Activated CD4-positive, alpha-beta T cell treated with anti-CD3 and anti-CD28 coated beads, Interleukin-2, amount 10 ng/mL, durations not matched to agents 7 days and 5 days (primary cell): ENCODE results near the gene HOXC11. TPM values are rescaled to one million over a fixed set of nuclear protein-coding genes. Genes with fewer than 3 reads are reported as not detected.
A peak's percentile ranks its signal among the peaks of the same experiment; 100 is the strongest.

Experiments used
- CTCF ChIA-PET: fragments of 350-600 bp; sonication (Branson Sonifier 250); formaldehyde crosslinking; loops from one replicate; lab custom pipeline; 2021; ENCODE audit warnings: antibody characterized with exemption; lab: Charles Lee
- POLR2A ChIA-PET: fragments of 350-600 bp; sonication (Branson Sonifier 250); formaldehyde crosslinking; loops from one replicate; lab custom pipeline; 2021; ENCODE audit warnings: antibody characterized with exemption; lab: Charles Lee
- DNase-seq: peaks from one replicate; pipeline ENCODE4 v3.0.0-alpha.2; 2020
- H3K27ac Mint-ChIP-seq: one replicate; pipeline ENCODE4 v1.8.0; 2021; ENCODE audit warnings: mild to moderate bottlenecking, moderate library complexity, mixed read lengths
- H3K27me3 Mint-ChIP-seq: one replicate; pipeline ENCODE4 v1.8.0; 2021; ENCODE audit warnings: mixed read lengths
- H3K36me3 Mint-ChIP-seq: one replicate; pipeline ENCODE4 v1.8.0; 2021; ENCODE audit warnings: low read depth, mixed read lengths
- H3K4me1 Mint-ChIP-seq: one replicate; pipeline ENCODE4 v1.8.0; 2021; ENCODE audit warnings: mixed read lengths
- H3K4me3 Mint-ChIP-seq: one replicate; pipeline ENCODE4 v1.8.0; 2021; ENCODE audit warnings: mild to moderate bottlenecking, moderate library complexity, mixed read lengths
- H3K9me3 Mint-ChIP-seq: one replicate; pipeline ENCODE4 v1.8.0; 2021; ENCODE audit warnings: mixed read lengths
- total RNA-seq, 2 experiments: library from RNA; stranded (reverse); gene quantifications; one replicate each; pipeline ENCODE4 v1.2.3, GENCODE V29; 2021

The HOXC11 gene
- total RNA-seq, 2 experiments from 2014 or later: not detected

DNA sequence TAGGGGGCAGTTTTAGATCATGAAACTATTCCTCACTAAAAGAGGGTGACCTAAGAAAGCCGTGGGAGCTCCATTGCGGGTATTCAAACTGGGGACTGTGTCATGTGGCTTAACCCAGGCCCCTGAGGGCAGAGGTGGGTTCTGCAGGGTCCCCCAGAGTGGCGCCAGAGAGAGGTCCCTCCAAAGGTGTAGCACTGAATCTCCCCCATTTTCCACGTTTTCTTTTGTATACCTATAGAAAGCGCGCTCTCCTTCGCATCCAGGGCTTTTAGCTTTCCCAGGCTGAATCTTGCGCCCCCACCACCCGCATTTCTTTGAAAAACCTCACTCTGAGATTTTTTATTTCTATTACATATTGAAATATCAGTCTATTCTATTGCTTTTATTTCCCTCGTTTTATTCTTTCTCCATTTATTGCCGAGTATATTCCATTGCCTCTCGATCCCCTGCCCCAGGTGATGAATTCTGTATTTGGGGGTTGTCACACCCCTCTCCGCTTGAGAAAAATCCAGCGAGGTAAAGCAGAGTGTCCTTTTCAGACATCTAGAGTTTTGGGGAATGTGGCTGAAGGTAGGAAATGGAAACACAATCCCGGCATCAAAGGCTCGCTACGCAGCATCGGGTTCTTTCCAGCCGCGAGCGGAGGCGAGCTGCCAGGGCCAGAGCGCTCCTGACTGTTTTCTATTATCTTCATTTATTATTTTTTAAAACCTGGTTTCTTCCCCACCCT, 35.2 kb upstream of the HOXC11 start:
- POLR2A ChIA-PET: no interaction called here
- DNase-seq: no peak
- H3K4me3 Mint-ChIP-seq: no peak overlapping the region
- H3K27me3 Mint-ChIP-seq: peaks cover 92% of the 10 kb centered on the region
- H3K9me3 Mint-ChIP-seq: no peaks in the 10 kb centered on the region
- no peaks in the 10 kb centered on the region for H3K4me1 Mint-ChIP-seq
- no peaks in the 10 kb centered on the region for H3K36me3 Mint-ChIP-seq
- CTCF ChIA-PET: no interaction called here
- H3K27ac Mint-ChIP-seq: no peak overlapping the region

DNA sequence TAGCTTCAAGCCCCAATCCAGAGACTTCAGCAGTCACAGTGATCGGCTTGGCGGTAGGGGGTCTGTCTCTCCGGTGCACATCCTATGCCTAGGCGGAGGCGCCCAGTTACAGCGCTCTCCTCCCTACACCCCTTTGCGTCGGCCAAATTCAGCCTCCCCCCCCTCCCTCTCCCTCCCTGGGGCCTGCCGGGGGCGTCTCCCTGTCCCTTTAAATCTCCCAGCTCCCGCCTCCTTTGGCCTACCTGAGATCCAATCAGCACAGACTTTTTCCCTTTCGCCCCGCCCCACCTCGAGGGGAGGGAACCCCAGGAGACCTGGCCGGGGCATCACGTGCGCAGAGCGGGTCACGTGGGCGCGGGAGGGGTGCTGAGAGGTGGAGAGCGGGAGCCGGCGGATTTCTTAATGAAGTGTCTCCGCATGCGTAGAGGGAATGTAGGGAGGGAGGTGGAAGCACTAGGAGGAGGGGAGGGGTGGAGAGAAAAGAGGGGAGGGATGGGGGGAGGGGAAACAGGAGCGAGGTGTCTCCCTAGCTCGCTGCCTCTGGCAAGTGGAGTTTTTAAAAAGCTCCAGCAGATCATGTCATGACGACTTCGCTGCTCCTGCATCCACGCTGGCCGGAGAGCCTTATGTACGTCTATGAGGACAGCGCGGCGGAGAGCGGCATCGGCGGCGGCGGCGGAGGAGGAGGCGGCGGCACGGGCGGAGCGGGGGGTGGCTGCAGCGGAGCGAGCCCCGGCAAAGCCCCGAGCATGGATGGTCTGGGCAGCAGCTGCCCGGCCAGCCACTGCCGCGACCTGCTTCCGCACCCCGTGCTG, 34.4 kb upstream of the HOXC11 start, which contains the start of gene HOXC13:
Gene HOXC13 (plus strand): TSS at position 506 of the 815 bp plus-strand sequence. CDS start 76 bp downstream, at position 582.
- no peaks in the 10 kb centered on the region for H3K4me1 Mint-ChIP-seq
- H3K27ac Mint-ChIP-seq: peak within 1 kb of the TSS; percentile 64
- peak within 1 kb of the TSS; percentile 40 for H3K4me3 Mint-ChIP-seq
- no peaks in the 10 kb centered on the region for H3K9me3 Mint-ChIP-seq
- no peaks in the 10 kb centered on the region for H3K36me3 Mint-ChIP-seq
- DNase-seq: no peak
- CTCF ChIA-PET: interaction anchor here (0.6 kb wide), 1 partner anchor 69 kb away, joined by 3 read pairs; no protein-coding TSS in a partner anchor
- peaks cover 91% of the 10 kb centered on the region for H3K27me3 Mint-ChIP-seq
- POLR2A ChIA-PET: no interaction called here

DNA sequence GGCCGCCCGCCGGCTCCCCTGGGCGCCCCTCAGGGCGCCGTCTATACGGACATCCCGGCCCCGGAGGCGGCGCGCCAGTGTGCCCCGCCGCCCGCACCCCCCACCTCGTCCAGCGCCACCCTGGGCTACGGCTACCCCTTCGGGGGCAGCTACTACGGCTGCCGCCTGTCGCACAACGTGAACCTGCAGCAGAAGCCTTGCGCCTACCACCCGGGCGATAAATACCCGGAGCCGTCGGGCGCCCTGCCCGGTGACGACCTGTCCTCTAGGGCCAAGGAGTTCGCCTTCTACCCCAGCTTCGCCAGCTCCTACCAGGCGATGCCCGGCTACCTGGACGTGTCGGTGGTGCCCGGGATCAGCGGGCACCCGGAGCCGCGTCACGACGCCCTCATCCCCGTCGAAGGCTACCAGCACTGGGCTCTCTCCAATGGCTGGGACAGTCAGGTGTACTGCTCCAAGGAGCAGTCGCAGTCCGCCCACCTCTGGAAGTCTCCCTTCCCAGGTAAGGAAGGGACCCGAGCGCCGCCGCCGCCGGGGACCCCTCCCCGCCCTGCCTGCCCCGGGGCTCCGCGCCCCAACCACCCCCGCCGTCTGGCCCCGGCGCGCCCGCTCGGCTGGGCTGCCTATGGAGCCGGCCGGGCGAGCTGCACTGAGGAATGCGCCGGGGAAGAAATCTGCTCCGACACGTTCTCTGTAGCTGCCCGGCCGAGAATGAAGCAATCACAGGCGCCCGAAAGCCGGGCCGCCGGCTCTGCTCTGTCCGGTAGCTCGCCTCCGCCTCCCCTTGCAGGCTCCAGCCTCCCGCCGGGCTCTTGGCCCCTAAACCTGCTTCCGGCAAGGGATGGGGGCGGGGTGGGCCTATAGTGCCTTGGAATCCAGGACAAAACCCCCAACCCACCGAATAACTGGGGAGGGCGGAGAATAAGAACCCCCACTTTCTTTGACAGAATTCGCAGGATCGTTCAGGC, 33.5 kb upstream of the HOXC11 start:
- POLR2A ChIA-PET: interaction anchor here (0.6 kb wide), 1 partner anchor 19 kb away, joined by 3 read pairs; no protein-coding TSS in a partner anchor
- peaks cover 91% of the 10 kb centered on the region for H3K27me3 Mint-ChIP-seq

DNA sequence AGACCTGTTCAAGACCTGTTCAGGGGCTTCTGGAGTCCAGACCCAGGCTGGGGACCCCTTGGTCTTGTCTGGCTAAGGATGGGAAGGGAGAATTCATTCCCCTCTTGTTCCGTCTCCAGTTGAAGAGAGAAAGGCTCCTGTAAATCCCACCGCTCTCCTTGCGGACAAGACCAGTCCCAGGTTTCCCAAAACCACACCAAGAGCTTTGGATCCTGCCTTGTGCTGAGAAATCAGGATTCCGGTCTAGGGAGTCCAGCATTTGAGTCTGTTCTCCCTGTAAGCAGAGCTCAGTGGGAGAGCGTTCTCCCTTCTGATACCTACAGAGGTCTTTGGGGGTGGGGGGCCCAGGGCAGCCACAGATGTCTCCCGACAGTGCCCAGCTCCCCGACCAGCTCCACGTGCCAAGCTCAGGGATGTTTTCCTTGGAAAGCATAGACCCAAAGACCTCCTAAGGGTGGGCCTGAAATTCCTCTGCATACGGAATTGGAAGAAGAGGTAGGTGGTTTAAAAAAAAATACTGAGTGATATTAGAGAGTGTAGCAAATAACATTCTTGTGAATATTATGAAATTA, 32.4 kb upstream of the HOXC11 start:
- ChIA-PET CTCF (interaction anchor here (1.2 to 1.7 kb wide), 2 partner anchors 12 kb away, joined by 3 to 5 read pairs; no protein-coding TSS in a partner anchor), POLR2A (no interaction called here)
- peaks cover 2% of the 10 kb centered on the region for H3K36me3 Mint-ChIP-seq
- H3K4me3 Mint-ChIP-seq: no peak overlapping the region
- H3K4me1 Mint-ChIP-seq: no peaks in the 10 kb centered on the region
- no peak for DNase-seq
- H3K9me3 Mint-ChIP-seq: no peaks in the 10 kb centered on the region
- peaks cover 92% of the 10 kb centered on the region for H3K27me3 Mint-ChIP-seq
- no peak overlapping the region for H3K27ac Mint-ChIP-seq

More for the DNA sequence above, 33.5 kb upstream of the HOXC11 start:
- H3K36me3 Mint-ChIP-seq: no peaks in the 10 kb centered on the region
- H3K4me3 Mint-ChIP-seq: peak overlapping the region; percentile 13
- CTCF ChIA-PET: interaction anchor here (0.6 to 1.7 kb wide), 3 partner anchors 13 to 68 kb away, joined by 3 to 5 read pairs (median 3); no protein-coding TSS in a partner anchor
- no peak for DNase-seq
- H3K4me1 Mint-ChIP-seq: no peaks in the 10 kb centered on the region
- H3K9me3 Mint-ChIP-seq: no peaks in the 10 kb centered on the region
- H3K27ac Mint-ChIP-seq: peak overlapping the region; percentile 64

DNA sequence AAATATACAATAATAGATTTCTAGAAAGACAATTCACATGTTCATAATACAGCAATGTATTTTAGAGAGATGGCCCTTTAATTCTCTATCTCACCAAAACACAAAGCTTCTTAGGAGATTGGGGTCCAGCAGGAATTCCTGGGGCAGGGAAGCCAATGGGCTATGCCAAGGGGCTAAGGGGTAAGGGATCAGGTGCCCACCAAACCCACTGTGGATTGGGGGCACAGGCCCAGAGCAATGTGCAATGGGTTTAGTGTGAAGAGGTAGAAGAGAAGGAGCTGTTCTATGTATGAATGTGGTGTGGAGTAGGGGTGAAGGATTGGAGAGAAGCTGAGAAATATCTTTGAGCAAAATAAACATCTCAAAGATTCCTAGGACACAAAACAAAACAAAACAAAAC, 31.7 kb upstream of the HOXC11 start:
- Mint-ChIP-seq H3K4me3 (no peak overlapping the region), H3K4me1 (no peaks in the 10 kb centered on the region), H3K27me3 (peaks cover 92% of the 10 kb centered on the region), H3K36me3 (peaks cover 2% of the 10 kb centered on the region), H3K27ac (no peak overlapping the region), H3K9me3 (no peaks in the 10 kb centered on the region)
- ChIA-PET CTCF (interaction anchor here (1.2 kb wide), 1 partner anchor 12 kb away, joined by 3 read pairs; no protein-coding TSS in a partner anchor), POLR2A (no interaction called here)
- DNase-seq: no peak

DNA sequence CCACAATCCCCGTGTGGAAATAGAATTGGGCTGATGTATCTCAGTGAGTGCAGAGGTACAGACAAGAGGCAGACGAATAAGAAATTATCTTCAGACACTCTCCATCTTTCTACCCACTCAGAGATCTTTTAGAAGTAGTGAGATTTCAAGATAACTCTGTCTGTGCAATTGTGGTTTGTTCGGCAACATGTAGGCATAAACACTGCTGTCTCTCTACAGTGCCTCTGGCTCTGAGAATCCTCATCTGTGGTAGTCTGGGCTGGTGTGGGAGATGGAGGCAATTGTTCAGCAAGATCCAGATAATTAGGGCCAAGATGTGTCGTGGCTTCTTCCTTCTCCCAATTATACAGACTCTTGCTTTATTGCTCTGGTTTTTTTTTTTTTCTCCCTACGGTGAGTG, 31.2 kb upstream of the HOXC11 start:
- DNase-seq: no peak
- H3K27ac Mint-ChIP-seq: no peak overlapping the region
- H3K4me1 Mint-ChIP-seq: no peaks in the 10 kb centered on the region
- no peaks in the 10 kb centered on the region for H3K9me3 Mint-ChIP-seq
- no peak overlapping the region for H3K4me3 Mint-ChIP-seq
- CTCF ChIA-PET: interaction anchor here (1.2 kb wide), 1 partner anchor 13 kb away, joined by 3 read pairs; no protein-coding TSS in a partner anchor
- peaks cover 93% of the 10 kb centered on the region for H3K27me3 Mint-ChIP-seq
- H3K36me3 Mint-ChIP-seq: peaks cover 2% of the 10 kb centered on the region
- POLR2A ChIA-PET: no interaction called here

DNA sequence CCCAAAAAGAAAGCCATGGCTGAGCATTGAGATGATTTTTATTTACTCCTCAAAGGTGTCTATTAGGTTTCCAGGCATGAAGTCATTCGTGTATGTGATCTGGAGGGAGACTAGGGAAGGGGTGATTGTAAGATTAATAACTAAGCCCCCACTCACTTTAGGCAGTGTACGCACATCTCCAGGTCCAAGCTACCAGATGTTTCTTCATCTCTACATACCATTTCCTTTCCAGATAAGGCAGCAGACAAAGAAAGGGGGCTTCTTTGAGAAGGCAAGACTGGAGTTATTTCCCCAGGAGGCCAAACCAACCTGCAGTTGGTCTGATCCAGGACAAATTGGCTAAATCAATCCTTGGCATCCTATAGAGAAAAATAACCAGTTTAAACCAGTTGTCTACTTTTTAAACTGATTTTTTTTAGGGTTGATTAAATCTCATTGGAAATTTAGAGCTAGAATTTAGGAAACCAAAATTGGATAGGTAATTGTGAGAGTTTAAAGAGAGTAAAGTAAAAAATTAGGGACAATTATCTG, 30.4 kb upstream of the HOXC11 start:
- H3K36me3 Mint-ChIP-seq: peaks cover 2% of the 10 kb centered on the region
- no peak overlapping the region for H3K27ac Mint-ChIP-seq
- no peak for DNase-seq
- CTCF ChIA-PET: interaction anchor here (0.9 to 1.4 kb wide), 2 partner anchors 90 to 249 kb away, joined by 3 to 4 read pairs; partner anchors contain the start of gene HOXC5
- POLR2A ChIA-PET: no interaction called here
- no peaks in the 10 kb centered on the region for H3K4me1 Mint-ChIP-seq
- no peaks in the 10 kb centered on the region for H3K9me3 Mint-ChIP-seq
- peaks cover 92% of the 10 kb centered on the region for H3K27me3 Mint-ChIP-seq
- no peak overlapping the region for H3K4me3 Mint-ChIP-seq

DNA sequence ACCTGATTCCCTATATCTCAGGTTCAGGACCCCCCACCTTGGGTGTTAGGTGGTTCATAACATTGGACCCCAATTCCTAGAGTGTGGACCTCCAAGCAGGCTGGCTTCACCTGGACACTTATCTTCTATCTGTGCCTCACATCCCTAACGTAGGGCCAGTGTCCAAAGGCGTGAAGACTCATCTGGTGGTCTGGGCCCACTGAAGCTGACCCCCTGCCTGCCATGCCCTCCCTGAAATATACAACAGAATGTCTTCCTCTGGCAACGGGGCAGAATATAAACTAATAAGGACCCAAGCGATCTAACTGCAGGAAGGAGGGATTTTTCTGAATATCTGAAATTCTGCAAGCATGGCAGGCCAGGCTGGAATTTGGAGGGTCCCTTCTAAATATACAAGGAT, 28.7 kb upstream of the HOXC11 start:
- ChIA-PET CTCF (interaction anchor here (1.0 kb wide), 1 partner anchor 88 kb away, joined by 4 read pairs; no protein-coding TSS in a partner anchor), POLR2A (no interaction called here)
- no peaks in the 10 kb centered on the region for H3K9me3 Mint-ChIP-seq

DNA sequence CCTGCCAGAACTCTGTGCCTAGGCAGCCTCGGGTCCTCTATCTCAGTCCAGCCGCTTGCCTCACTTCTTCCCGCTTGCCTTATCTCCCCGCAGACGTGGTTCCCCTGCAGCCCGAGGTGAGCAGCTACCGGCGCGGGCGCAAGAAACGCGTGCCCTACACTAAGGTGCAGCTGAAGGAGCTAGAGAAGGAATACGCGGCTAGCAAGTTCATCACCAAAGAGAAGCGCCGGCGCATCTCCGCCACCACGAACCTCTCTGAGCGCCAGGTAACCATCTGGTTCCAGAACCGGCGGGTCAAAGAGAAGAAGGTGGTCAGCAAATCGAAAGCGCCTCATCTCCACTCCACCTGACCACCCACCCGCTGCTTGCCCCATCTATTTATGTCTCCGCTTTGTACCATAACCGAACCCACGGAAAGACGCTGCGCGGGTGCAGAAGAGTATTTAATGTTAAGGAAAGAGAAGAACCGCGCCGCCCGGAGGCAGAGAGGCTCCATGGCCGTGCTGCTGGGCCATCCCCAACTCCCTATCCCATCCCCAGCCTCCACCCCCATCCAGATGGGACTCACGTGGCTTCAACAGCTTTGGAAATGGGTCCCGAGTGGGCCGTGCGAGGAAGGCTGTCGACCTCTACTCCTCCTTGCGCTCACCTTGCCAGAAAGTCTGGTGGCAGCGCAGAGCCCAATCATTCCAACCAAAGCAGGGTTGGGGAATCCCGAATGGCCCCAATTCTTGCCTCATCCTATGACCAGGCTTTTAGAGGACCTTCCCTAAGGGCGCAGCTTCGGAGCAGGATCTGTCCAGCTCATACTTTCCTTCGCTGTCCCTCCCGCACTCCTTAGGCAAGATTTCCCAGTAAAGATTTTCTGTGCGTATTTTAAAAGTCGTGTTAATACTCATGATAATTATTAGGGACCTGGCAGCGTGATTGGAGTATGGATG, 27.7 kb upstream of the HOXC11 start:
- Mint-ChIP-seq H3K27ac (no peak overlapping the region), H3K4me1 (no peaks in the 10 kb centered on the region), H3K9me3 (no peaks in the 10 kb centered on the region), H3K27me3 (peaks cover 96% of the 10 kb centered on the region), H3K36me3 (peaks cover 2% of the 10 kb centered on the region), H3K4me3 (no peak overlapping the region)
- DNase-seq: no peak
- ChIA-PET CTCF (interaction anchor here (0.7 to 1.5 kb wide), 5 partner anchors 18 to 87 kb away, joined by 3 to 4 read pairs (median 3); no protein-coding TSS in a partner anchor), POLR2A (no interaction called here)

More for the DNA sequence above, 28.7 kb upstream of the HOXC11 start:
- Mint-ChIP-seq H3K27me3 (peaks cover 95% of the 10 kb centered on the region), H3K36me3 (peaks cover 2% of the 10 kb centered on the region), H3K4me3 (no peak overlapping the region), H3K4me1 (no peaks in the 10 kb centered on the region), H3K27ac (no peak overlapping the region)
- no peak for DNase-seq

DNA sequence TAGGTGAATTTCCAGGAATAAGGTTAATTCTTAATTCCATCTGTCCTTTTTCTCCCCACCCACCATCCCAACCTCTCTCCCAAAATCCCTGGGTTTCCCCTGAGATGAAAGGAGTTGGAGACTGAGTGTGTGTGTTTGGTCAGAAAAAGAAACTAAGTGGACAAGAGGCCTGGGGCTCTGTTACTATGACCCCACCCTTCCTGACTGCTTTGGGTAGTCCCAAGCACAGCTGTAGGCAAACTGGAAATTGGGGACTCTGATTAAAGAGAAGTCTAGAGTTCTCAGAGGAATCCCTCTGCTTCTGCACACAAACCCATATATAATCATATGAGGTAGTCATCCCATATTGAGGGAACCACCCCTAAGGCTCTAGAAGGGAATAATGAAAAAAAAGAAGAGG, 25.2 kb upstream of the HOXC11 start:
- Mint-ChIP-seq H3K4me3 (no peak overlapping the region), H3K27ac (no peak overlapping the region), H3K27me3 (peaks cover 96% of the 10 kb centered on the region), H3K36me3 (peaks cover 2% of the 10 kb centered on the region), H3K4me1 (no peaks in the 10 kb centered on the region), H3K9me3 (no peaks in the 10 kb centered on the region)
- ChIA-PET CTCF (interaction anchor here (0.6 kb wide), 1 partner anchor 260 kb away, joined by 4 read pairs; no protein-coding TSS in a partner anchor), POLR2A (no interaction called here)
- no peak for DNase-seq
